ENCODE measurements around the gene ALG14. TPM values are rescaled to one million over a fixed set of nuclear protein-coding genes. Genes with fewer than 3 reads are reported as not detected.
A peak's percentile ranks its signal among the peaks of the same experiment; 100 is the strongest.

The ALG14 gene
- total and polyA plus RNA-seq, 12 donors = 1.1 to 4.6 (median 3.3) TPM

DNA sequence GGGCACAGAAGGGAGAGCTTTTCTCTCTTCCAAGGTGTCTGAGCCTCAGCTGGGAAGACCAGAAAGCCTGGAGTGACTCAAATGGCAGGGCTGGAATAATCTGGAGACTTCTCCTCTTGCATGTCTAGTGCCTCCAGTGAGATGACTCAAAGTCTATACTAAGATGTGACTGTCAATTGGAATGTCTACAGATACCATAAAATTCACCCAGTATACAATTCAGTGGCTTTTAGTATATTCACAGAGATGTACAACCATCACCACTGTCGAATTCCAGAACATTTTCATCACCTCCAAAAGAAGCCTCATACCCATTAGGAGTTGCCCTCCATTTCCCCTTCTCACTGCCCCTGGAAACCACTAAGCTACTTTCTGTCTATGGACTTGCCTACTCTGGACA is 97.9 kb downstream of the ALG14 start:
- TF ChIP-seq, protein P1, sequence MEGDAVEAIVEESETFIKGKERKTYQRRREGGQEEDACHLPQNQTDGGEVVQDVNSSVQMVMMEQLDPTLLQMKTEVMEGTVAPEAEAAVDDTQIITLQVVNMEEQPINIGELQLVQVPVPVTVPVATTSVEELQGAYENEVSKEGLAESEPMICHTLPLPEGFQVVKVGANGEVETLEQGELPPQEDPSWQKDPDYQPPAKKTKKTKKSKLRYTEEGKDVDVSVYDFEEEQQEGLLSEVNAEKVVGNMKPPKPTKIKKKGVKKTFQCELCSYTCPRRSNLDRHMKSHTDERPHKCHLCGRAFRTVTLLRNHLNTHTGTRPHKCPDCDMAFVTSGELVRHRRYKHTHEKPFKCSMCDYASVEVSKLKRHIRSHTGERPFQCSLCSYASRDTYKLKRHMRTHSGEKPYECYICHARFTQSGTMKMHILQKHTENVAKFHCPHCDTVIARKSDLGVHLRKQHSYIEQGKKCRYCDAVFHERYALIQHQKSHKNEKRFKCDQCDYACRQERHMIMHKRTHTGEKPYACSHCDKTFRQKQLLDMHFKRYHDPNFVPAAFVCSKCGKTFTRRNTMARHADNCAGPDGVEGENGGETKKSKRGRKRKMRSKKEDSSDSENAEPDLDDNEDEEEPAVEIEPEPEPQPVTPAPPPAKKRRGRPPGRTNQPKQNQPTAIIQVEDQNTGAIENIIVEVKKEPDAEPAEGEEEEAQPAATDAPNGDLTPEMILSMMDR (IDR thresholded peaks at IDR 0.05) = no peak
- Histone ChIP-seq H3K9me3 (no peaks in the 10 kb centered on the region), H3K4me1 (peaks cover 4 to 56% (median 32%) of the 10 kb centered on the region in 9 donors), H3K27me3 (no peaks in the 10 kb centered on the region), H3K27ac (peak overlapping the region in 7 of 10 donors; percentile 34 to 72 (median 68)), H3K4me3 (no peak overlapping the region), H3K36me3 (no peaks in the 10 kb centered on the region)
- DNase-seq = no peak
- peak in 2 of 8 donors; percentile 22 to 44 for ATAC-seq
- intact Hi-C loops (cut with DNase I) = no loop called here
- 87 to 88% methylated on average over 1 of the region's 1 CpG for WGBS, 2 donors

DNA sequence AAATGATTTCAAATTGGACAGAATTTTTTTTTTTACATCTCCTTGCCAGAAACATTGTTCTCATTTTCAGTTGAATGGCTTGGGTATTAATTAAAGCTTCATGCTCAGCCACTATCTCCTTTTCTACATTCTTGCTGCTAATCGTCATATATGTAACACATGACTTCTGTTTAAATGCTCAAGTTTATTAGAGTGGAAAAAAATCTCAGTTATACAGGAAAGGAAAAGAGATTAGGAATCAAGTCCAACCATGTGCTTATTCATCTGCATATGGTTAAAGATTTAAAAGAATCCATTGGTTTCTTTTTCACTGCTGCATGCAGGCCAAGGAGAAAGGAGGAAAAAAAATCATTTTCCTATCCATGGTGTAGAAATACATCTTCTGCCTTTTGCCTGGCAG is 98.5 kb downstream of the ALG14 start:
- H3K27ac ChIP-seq = peak overlapping the region in 9 of 10 donors; percentile 15 to 72 (median 68)

DNA sequence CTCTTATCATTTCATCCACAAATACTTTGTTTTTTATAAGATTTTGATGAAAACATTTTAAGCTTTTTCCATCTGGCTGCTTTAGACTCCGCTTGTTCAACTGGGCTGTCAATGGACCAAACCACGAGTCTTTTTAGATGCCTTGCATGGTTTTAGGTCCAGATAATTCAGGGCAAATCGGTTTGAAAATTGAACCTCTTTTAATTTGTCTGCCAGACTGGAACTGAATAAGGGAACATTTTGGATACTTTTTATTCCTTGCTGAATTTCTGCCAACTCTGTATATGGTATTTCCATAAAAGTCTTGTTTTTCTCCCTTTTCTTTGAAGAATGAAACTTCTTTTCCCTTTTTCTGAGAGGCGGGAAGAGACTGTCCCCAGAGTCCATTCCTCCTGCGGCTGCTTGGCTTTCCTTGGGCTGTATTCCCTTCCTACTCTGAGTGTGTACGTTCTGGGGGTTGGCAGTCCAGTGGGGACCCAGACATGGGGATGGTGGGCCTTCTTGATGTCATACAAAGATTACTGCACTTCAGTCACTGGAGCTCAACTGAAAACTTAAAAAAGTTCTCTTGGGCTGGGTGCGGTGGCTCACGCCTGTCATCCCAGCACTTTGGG is 99.3 kb downstream of the ALG14 start:
- H3K9me3 ChIP-seq = no peaks in the 10 kb centered on the region
- no peak overlapping the region for H3K4me3 ChIP-seq
- DNase-seq (no peak), ATAC-seq (peak in 6 of 8 donors; percentile 41 to 76 (median 56))
- 68 to 80% methylated on average over 8 of the region's 8 CpGs for WGBS, 2 donors
- intact Hi-C loops (cut with DNase I) = no loop called here
- no peaks in the 10 kb centered on the region for H3K36me3 ChIP-seq
- TF ChIP-seq, protein P1 (IDR thresholded peaks at IDR 0.05) = no peak
- no peaks in the 10 kb centered on the region for H3K27me3 ChIP-seq
- H3K4me1 ChIP-seq = peaks cover 0 to 43% (median 29%) of the 10 kb centered on the region in 9 donors
- H3K27ac ChIP-seq = peak overlapping the region; percentile 15 to 72 (median 64)

More for the DNA sequence above, 98.5 kb downstream of the ALG14 start:
- TF ChIP-seq, protein P1 (IDR thresholded peaks at IDR 0.05) = no peak
- WGBS, 2 donors = 43 to 49% methylated on average over 1 of the region's 1 CpG
- no peaks in the 10 kb centered on the region for H3K9me3 ChIP-seq
- no peaks in the 10 kb centered on the region for H3K36me3 ChIP-seq
- no peak overlapping the region for H3K4me3 ChIP-seq
- DNase-seq (no peak), ATAC-seq (peak in 6 of 8 donors; percentile 44 to 72 (median 60))
- H3K27me3 ChIP-seq = no peaks in the 10 kb centered on the region
- intact Hi-C loops (cut with DNase I) = no loop called here
- H3K4me1 ChIP-seq = peaks cover 0 to 50% (median 30%) of the 10 kb centered on the region in 9 donors

DNA sequence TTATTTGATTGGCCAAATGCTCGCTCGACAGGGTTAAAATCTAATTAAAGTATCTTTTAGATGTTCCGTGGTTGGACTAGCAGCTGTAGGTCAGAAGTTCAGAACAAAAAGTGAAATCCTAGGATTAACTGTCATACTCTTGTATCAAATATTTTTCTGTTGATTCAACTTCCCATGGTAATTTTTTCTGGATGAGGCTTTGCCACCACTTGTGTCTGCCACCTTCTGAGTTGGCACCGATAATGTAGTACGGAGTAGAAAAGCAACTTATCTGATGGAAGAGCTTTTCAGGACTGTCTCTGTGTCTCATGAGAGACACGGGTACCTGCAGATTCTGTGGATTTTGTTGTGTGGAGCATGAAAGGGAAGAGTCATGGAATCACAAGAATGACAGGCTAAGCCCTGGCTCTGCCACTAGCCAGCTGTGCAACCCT is 101.2 kb downstream of the ALG14 start:
- 42 to 57% methylated on average over 6 of the region's 6 CpGs for WGBS, 2 donors
- H3K36me3 ChIP-seq = no peaks in the 10 kb centered on the region
- no peak for DNase-seq
- peak in 2 of 8 donors; percentile 20 to 25 for ATAC-seq
- no peak overlapping the region for H3K4me3 ChIP-seq
- TF ChIP-seq, protein P1 (IDR thresholded peaks at IDR 0.05) = no peak
- intact Hi-C loops (cut with DNase I) = no loop called here
- peaks cover 0 to 43% (median 29%) of the 10 kb centered on the region in 9 donors for H3K4me1 ChIP-seq
- H3K9me3 ChIP-seq = no peaks in the 10 kb centered on the region
- no peaks in the 10 kb centered on the region for H3K27me3 ChIP-seq
- H3K27ac ChIP-seq = peak overlapping the region in 6 of 10 donors; percentile 4 to 68 (median 24)

All from heart right ventricle (tissue), 16 donors.